Measurements from ENCODE around the gene MYH6. TPM values are rescaled to one million over a fixed set of nuclear protein-coding genes. Genes with fewer than 3 reads are reported as not detected.

MYH6 gene
- total RNA-seq, 1 donor from 2014 or later, result 1,823 TPM

- TF ChIP-seq CTCF (IDR thresholded peaks at IDR 0.05; ENCODE audit: borderline replicate concordance), result no peak
- Histone ChIP-seq H3K9me3 (replicated peaks) (no peaks in the 10 kb centered on the region), H3K4me3 (no peak overlapping the region), H3K4me1 (peaks cover 6% of the 10 kb centered on the region), H3K27me3 (ENCODE audit: low read depth) (peaks cover 21% of the 10 kb centered on the region), H3K36me3 (peaks cover 71% of the 10 kb centered on the region), H3K27ac (replicated peaks) (no peak overlapping the region)
- intact Hi-C loops (cut with micrococcal nuclease), result no loop called here
- no peak for DNase-seq
Measured at GRCh38 chr14:23384364-23385080, 23.6 kb downstream of the MYH6 start.

DNA sequence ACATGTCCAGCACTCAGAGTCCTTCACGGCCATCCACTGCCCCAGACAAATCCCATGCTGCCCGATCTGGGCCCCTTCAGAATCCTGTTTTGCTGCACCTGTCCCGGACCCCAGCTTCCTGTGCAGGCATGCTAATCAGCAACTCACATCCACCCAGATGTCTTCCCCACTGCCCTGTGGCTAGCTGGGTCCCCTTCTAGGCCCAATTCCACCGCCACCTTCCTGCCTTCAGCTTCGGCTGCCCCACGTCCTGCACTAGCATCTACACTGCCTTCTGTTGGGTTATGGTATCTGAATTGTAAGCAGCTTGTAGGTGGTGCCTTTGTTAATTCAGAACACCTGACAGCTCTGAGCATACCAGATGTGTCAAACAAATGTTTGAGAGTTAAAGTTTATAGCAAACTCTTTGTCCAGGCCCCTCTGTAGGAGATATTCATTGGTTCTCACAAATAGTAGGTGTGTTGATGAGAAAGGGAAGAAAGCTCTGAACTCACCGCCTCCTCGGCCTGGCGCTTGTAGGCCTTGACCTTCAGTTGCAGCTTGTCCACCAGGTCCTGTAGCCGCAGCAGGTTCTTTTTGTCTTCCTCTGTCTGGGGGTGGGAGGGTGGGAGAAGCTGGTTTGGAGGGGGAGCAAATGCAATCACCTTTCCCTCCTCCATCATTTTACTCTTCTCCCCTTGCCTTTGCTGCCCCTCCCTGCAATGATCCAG, 25.2 kb downstream of the MYH6 start:
- H3K27ac ChIP-seq (replicated peaks), result peak overlapping the region; percentile 51
- H3K27me3 ChIP-seq (ENCODE audit: low read depth), result peaks cover 7% of the 10 kb centered on the region
- H3K36me3 ChIP-seq, result peaks cover 56% of the 10 kb centered on the region
- no peak for TF ChIP-seq CTCF (IDR thresholded peaks at IDR 0.05; ENCODE audit: borderline replicate concordance)
- no peak overlapping the region for H3K4me3 ChIP-seq
- DNase-seq, result no peak
- H3K9me3 ChIP-seq (replicated peaks), result no peaks in the 10 kb centered on the region
- intact Hi-C loops (cut with micrococcal nuclease), result no loop called here
- no peaks in the 10 kb centered on the region for H3K4me1 ChIP-seq

DNA sequence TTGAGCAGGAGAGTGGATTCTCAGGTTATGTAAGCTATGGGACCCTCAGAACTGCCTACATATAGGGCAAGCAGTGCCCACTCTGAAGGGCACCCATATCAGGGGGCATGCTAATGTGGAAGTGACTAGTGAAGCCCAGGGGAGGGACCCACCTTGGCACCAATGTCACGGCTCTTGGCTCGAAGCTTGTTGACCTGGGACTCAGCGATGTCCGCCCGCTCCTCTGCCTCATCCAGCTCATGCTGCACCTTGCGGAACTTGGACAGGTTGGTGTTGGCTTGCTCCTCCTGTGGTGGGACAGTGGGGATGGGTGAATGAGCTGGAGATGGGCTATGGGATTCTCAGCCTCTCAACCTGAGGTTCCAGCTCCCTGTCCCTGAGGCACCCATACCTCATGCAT, 25.8 kb downstream of the MYH6 start:
- Histone ChIP-seq H3K9me3 (replicated peaks) (no peaks in the 10 kb centered on the region), H3K27ac (replicated peaks) (peak overlapping the region; percentile 23), H3K36me3 (peaks cover 51% of the 10 kb centered on the region), H3K4me3 (no peak overlapping the region), H3K4me1 (peaks cover 2% of the 10 kb centered on the region), H3K27me3 (ENCODE audit: low read depth) (peaks cover 7% of the 10 kb centered on the region)
- no peak for TF ChIP-seq CTCF (IDR thresholded peaks at IDR 0.05; ENCODE audit: borderline replicate concordance)
- no peak for DNase-seq
- intact Hi-C loops (cut with micrococcal nuclease), result no loop called here

- intact Hi-C loops (cut with micrococcal nuclease), result no loop called here
- peak overlapping the region; percentile 23 for H3K27ac ChIP-seq (replicated peaks)
Measured at GRCh38 chr14:23381871-23382270, 26.2 kb downstream of the MYH6 start.

GRCh38 chr14:23380976-23381375, 27.1 kb downstream of the MYH6 start:
- DNase-seq, result no peak
- Histone ChIP-seq H3K4me1 (peaks cover 14% of the 10 kb centered on the region), H3K27me3 (ENCODE audit: low read depth) (peaks cover 7% of the 10 kb centered on the region), H3K9me3 (replicated peaks) (no peaks in the 10 kb centered on the region), H3K4me3 (no peak overlapping the region), H3K27ac (replicated peaks) (peak overlapping the region; percentile 48), H3K36me3 (peaks cover 38% of the 10 kb centered on the region)
- TF ChIP-seq CTCF (IDR thresholded peaks at IDR 0.05; ENCODE audit: borderline replicate concordance), result no peak
- intact Hi-C loops (cut with micrococcal nuclease), result no loop called here

More at GRCh38 chr14:23381871-23382270, 26.2 kb downstream of the MYH6 start:
- no peak for TF ChIP-seq CTCF (IDR thresholded peaks at IDR 0.05; ENCODE audit: borderline replicate concordance)
- DNase-seq, result no peak
- no peak overlapping the region for H3K4me3 ChIP-seq
- H3K9me3 ChIP-seq (replicated peaks), result no peaks in the 10 kb centered on the region
- H3K36me3 ChIP-seq, result peaks cover 47% of the 10 kb centered on the region
- peaks cover 7% of the 10 kb centered on the region for H3K27me3 ChIP-seq (ENCODE audit: low read depth)
- H3K4me1 ChIP-seq, result peaks cover 6% of the 10 kb centered on the region
